Peyer's patch (tissue), 4 donors: ENCODE results near the gene PDSS1.

Experiments
- CTCF ChIP-seq, 6 experiments: fragments of 450-650 bp in 4 of 6; fragments of 200-600 bp in 2 of 6; sonication (generic) in 1 of 6; IDR thresholded peaks; one replicate each; pipeline ENCODE4 v1.5.1; 2017 to 2019; ENCODE audit warnings: antibody characterized with exemption in 6 of 6, mild to moderate bottlenecking in 3 of 6, moderate library complexity in 1 of 6
- POLR2A ChIP-seq, 2 donors: fragments of 450-650 bp; IDR thresholded peaks; one replicate each; pipeline ENCODE4 v1.5.1; 2017; ENCODE audit warnings: antibody characterized with exemption in 2 of 2, mild to moderate bottlenecking in 2 of 2, moderate library complexity in 2 of 2

GRCh38 chr10:26755443-26755903 lies 58.0 kb downstream of the PDSS1 start:
- TF ChIP-seq CTCF (IDR thresholded peaks at IDR 0.05) = no peak
- TF ChIP-seq POLR2A (IDR thresholded peaks at IDR 0.05) = no peak
